ENCODE measurements around the gene TSPYL6. TPM values are rescaled to one million over a fixed set of nuclear protein-coding genes. Genes with fewer than 3 reads are reported as not detected.

The TSPYL6 gene
- total and polyA plus RNA-seq, 2 experiments from 2014 or later: not detected

- Histone ChIP-seq H3K36me3 (ENCODE audit: insufficient read depth) (no peaks in the 10 kb centered on the region), H3F3A (replicated peaks; ENCODE audit: low read depth) (no peaks in the 10 kb centered on the region), H3K79me2 (replicated peaks; ENCODE audit: insufficient read depth) (no peaks in the 10 kb centered on the region), H3K27me3 (ENCODE audit: insufficient read depth) (no peaks in the 10 kb centered on the region), H3K4me3 (no peak overlapping the region), H3K27ac (ENCODE audit: low read depth) (no peak overlapping the region), H2AFZ (no peak overlapping the region), H3K4me1 (ENCODE audit: insufficient read depth) (peaks cover 8% of the 10 kb centered on the region; the same call in 1 of the 2 replicates), H3K9me2 (ENCODE audit: insufficient read depth) (no peaks in the 10 kb centered on the region), H3K4me2 (no peak overlapping the region), H4K20me1 (replicated peaks; ENCODE audit: insufficient read depth) (no peaks in the 10 kb centered on the region)
- H3K4me3 Mint-ChIP-seq: no peak overlapping the region
- no peak overlapping the region for H3K27ac Mint-ChIP-seq
- no peaks in the 10 kb centered on the region for H3K36me3 Mint-ChIP-seq (ENCODE audit: low read depth)
- H3K27me3 Mint-ChIP-seq (ENCODE audit: insufficient read depth, low read depth, poor library complexity): peaks cover 2% of the 10 kb centered on the region
- H3K9me3 Mint-ChIP-seq: no peaks in the 10 kb centered on the region
- DNase-seq (ENCODE audit: low spot score) (no peak), ATAC-seq (no peak)
- peaks cover 11% of the 10 kb centered on the region for H3K4me1 Mint-ChIP-seq
- no peak for TF ChIP-seq POLR2AphosphoS5 (IDR thresholded peaks at IDR 0.05; ENCODE audit: low read depth)
- no peak for TF ChIP-seq JUNB (IDR thresholded peaks at IDR 0.05; ENCODE audit: unreplicated experiment)
- TF ChIP-seq ZNF462 (CRISPR knock-in tag; IDR thresholded peaks at IDR 0.05): no peak
- TF ChIP-seq, protein P1, sequence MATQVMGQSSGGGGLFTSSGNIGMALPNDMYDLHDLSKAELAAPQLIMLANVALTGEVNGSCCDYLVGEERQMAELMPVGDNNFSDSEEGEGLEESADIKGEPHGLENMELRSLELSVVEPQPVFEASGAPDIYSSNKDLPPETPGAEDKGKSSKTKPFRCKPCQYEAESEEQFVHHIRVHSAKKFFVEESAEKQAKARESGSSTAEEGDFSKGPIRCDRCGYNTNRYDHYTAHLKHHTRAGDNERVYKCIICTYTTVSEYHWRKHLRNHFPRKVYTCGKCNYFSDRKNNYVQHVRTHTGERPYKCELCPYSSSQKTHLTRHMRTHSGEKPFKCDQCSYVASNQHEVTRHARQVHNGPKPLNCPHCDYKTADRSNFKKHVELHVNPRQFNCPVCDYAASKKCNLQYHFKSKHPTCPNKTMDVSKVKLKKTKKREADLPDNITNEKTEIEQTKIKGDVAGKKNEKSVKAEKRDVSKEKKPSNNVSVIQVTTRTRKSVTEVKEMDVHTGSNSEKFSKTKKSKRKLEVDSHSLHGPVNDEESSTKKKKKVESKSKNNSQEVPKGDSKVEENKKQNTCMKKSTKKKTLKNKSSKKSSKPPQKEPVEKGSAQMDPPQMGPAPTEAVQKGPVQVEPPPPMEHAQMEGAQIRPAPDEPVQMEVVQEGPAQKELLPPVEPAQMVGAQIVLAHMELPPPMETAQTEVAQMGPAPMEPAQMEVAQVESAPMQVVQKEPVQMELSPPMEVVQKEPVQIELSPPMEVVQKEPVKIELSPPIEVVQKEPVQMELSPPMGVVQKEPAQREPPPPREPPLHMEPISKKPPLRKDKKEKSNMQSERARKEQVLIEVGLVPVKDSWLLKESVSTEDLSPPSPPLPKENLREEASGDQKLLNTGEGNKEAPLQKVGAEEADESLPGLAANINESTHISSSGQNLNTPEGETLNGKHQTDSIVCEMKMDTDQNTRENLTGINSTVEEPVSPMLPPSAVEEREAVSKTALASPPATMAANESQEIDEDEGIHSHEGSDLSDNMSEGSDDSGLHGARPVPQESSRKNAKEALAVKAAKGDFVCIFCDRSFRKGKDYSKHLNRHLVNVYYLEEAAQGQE (IDR thresholded peaks at IDR 0.05; ENCODE audit: unreplicated experiment): no peak
- TF ChIP-seq EZH2 (IDR thresholded peaks at IDR 0.05; ENCODE audit: low read depth, unreplicated experiment): no peak
- no peak for TF ChIP-seq EZH2phosphoT487 (IDR thresholded peaks at IDR 0.05; ENCODE audit: unreplicated experiment)
- no peak for TF ChIP-seq ZNF114 (CRISPR knock-in tag; IDR thresholded peaks at IDR 0.05)
- no peak for TF ChIP-seq NANOG (IDR thresholded peaks at IDR 0.05; ENCODE audit: borderline replicate concordance)
- TF ChIP-seq CREB1 (CRISPR knock-in tag; IDR thresholded peaks at IDR 0.05; ENCODE audit: low read depth): no peak
- no peak for TF ChIP-seq ZNF331 (CRISPR knock-in tag; IDR thresholded peaks at IDR 0.05; ENCODE audit: low read depth)
- TF ChIP-seq ETS1 (IDR thresholded peaks at IDR 0.05): no peak
- TF ChIP-seq, protein P2, sequence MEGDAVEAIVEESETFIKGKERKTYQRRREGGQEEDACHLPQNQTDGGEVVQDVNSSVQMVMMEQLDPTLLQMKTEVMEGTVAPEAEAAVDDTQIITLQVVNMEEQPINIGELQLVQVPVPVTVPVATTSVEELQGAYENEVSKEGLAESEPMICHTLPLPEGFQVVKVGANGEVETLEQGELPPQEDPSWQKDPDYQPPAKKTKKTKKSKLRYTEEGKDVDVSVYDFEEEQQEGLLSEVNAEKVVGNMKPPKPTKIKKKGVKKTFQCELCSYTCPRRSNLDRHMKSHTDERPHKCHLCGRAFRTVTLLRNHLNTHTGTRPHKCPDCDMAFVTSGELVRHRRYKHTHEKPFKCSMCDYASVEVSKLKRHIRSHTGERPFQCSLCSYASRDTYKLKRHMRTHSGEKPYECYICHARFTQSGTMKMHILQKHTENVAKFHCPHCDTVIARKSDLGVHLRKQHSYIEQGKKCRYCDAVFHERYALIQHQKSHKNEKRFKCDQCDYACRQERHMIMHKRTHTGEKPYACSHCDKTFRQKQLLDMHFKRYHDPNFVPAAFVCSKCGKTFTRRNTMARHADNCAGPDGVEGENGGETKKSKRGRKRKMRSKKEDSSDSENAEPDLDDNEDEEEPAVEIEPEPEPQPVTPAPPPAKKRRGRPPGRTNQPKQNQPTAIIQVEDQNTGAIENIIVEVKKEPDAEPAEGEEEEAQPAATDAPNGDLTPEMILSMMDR (conservative IDR thresholded peaks at IDR 0.05; ENCODE audit: low read depth in 2 of 2): no peak
- no peak for TF ChIP-seq STAT1 (IDR thresholded peaks at IDR 0.05; ENCODE audit: unreplicated experiment)
These were observed 16.6 kb downstream of the TSPYL6 start for GRCh38 chr2:54239427-54239826.
